Naive thymus-derived CD4-positive, alpha-beta T cell (primary cell): ENCODE data around the gene IMMP1L. TPM values are rescaled to one million over a fixed set of nuclear protein-coding genes. Genes with fewer than 3 reads are reported as not detected.
A peak's percentile ranks its signal among the peaks of the same experiment; 100 is the strongest.

Experiments
- ATAC-seq: fragments of 150-1000 bp; cut with Tn5 transposase; 2 replicates; pipeline ENCODE4 v1.10.0; 2021; ENCODE audit warnings: mild to moderate bottlenecking, moderate library complexity
- CTCF ChIA-PET: fragments of 350-600 bp; sonication (Branson Sonifier 250); formaldehyde crosslinking; loops from one replicate; lab custom pipeline; 2021; ENCODE audit warnings: antibody characterized with exemption; lab: Charles Lee
- POLR2A ChIA-PET: fragments of 350-600 bp; sonication (Branson Sonifier 250); formaldehyde crosslinking; loops from one replicate; lab custom pipeline; 2021; ENCODE audit warnings: antibody characterized with exemption, inconsistent platforms; lab: Charles Lee
- DNase-seq, 9 donors: peaks; one replicate each; pipeline versions ENCODE4 v3.0.0 to v3.0.0-alpha.2; 2020 to 2022; ENCODE audit warnings: mixed read lengths in 1 of 9
- H3K27ac ChIP-seq: one replicate; pipeline ENCODE4 v1.7.0; 2013; ENCODE audit warnings: mild to moderate bottlenecking, low read depth, low read length, moderate library complexity
- H3K27me3 ChIP-seq, 2 donors: one replicate each; pipeline ENCODE4 v1.7.0; 2013; ENCODE audit warnings: low read length in 2 of 2, mild to moderate bottlenecking in 2 of 2, moderate library complexity in 2 of 2; ENCODE audit not compliant: control insufficient read depth in 2 of 2, insufficient read depth in 2 of 2
- H3K36me3 ChIP-seq, 3 experiments: 1 replicate in 2 of 3; 2 replicates in 1 of 3; pipeline ENCODE4 v1.7.0; 2013; ENCODE audit warnings: low read length in 3 of 3, mild to moderate bottlenecking in 3 of 3, moderate library complexity in 1 of 3; ENCODE audit not compliant: insufficient read depth in 3 of 3, control insufficient read depth in 2 of 3
- H3K4me1 ChIP-seq, 2 donors: one replicate each; pipeline ENCODE4 v1.7.0; 2013; ENCODE audit warnings: low read length in 2 of 2, mild to moderate bottlenecking in 2 of 2, moderate library complexity in 1 of 2; ENCODE audit not compliant: control insufficient read depth in 2 of 2, insufficient read depth in 2 of 2
- H3K4me3 ChIP-seq: 2 replicates; pipeline ENCODE4 v1.7.0; 2013; ENCODE audit warnings: mild to moderate bottlenecking, low read length
- H3K9me3 ChIP-seq, 3 experiments: 1 replicate in 2 of 3; 2 replicates in 1 of 3; pipeline ENCODE4 v1.7.0; 2013; ENCODE audit warnings: low read length in 3 of 3; ENCODE audit not compliant: control insufficient read depth in 2 of 3
- H3K27ac Mint-ChIP-seq, 9 donors: one replicate each; pipeline ENCODE4 v1.8.0; 2020 to 2022; ENCODE audit warnings: mixed read lengths in 9 of 9, mild to moderate bottlenecking in 8 of 9, moderate library complexity in 5 of 9, inconsistent platforms in 2 of 9
- H3K27me3 Mint-ChIP-seq, 5 donors: one replicate each; pipeline ENCODE4 v1.8.0; 2021 to 2022; ENCODE audit warnings: mixed read lengths in 5 of 5, mild to moderate bottlenecking in 1 of 5
- H3K36me3 Mint-ChIP-seq, 5 donors: one replicate each; pipeline ENCODE4 v1.8.0; 2020 to 2022; ENCODE audit warnings: mixed read lengths in 5 of 5, mild to moderate bottlenecking in 3 of 5, inconsistent platforms in 1 of 5
- H3K4me1 Mint-ChIP-seq, 7 donors: one replicate each; pipeline ENCODE4 v1.8.0; 2020 to 2022; ENCODE audit warnings: mixed read lengths in 7 of 7, mild to moderate bottlenecking in 3 of 7, inconsistent platforms in 1 of 7
- H3K4me3 Mint-ChIP-seq, 10 donors: one replicate each; pipeline ENCODE4 v1.8.0; 2020 to 2022; ENCODE audit warnings: mild to moderate bottlenecking in 10 of 10, mixed read lengths in 10 of 10, moderate library complexity in 6 of 10, inconsistent platforms in 2 of 10
- H3K9me3 Mint-ChIP-seq, 11 donors: one replicate each; pipeline ENCODE4 v1.8.0; 2020 to 2022; ENCODE audit warnings: mixed read lengths in 11 of 11, mild to moderate bottlenecking in 4 of 11, inconsistent platforms in 1 of 11, moderate library complexity in 1 of 11
- intact Hi-C, 2 donors: fragments of 100-400 bp; cut with micrococcal nuclease; formaldehyde crosslinking; loops; one replicate each; pipeline ENCODE4 v1.15.1; 2023
- polyA plus RNA-seq, 2 donors: library from polyadenylated mRNA; unstranded; fragments of 300-500 nt; fragmentation: Illumina TruSeq; gene quantifications; one replicate each; pipeline ENCODE4 v1.2.3, GENCODE V29; 2021
- total RNA-seq, 6 experiments: library from RNA in 5 of 6; stranded (reverse) in 5 of 6; gene quantifications; 1 replicate in 5 of 6; 2 replicates in 1 of 6; pipeline ENCODE4 v1.2.3 and lab custom pipeline; 2021 to 2026

Gene IMMP1L
- total and polyA plus RNA-seq, 7 experiments from 2014 or later: 9.4 to 52.4 (median 18.8) TPM

- intact Hi-C loops: loop anchor here (1.0 to 10.0 kb wide), 9 partner anchors 29 to 779 kb away; partner anchors contain the start of genes DCDC1 (in 1 of the 2), DNAJC24 (in 1 of the 2) and PAX6 (in 1 of the 2)
- ATAC-seq (peak; percentile 37), DNase-seq (peak in 5 of 9 donors; percentile 18 to 38 (median 35))
- peaks cover 0 to 7% (median 6%) of the 10 kb centered on the region in 7 donors for H3K4me1 Mint-ChIP-seq
- Histone ChIP-seq H3K36me3 (no peaks in the 10 kb centered on the region), H3K9me3 (no peaks in the 10 kb centered on the region), H3K27ac (no peak overlapping the region), H3K4me3 (no peak overlapping the region), H3K4me1 (no peaks in the 10 kb centered on the region), H3K27me3 (no peaks in the 10 kb centered on the region)
- H3K9me3 Mint-ChIP-seq: peaks cover 0 to 7% (median 2%) of the 10 kb centered on the region in 11 donors
- ChIA-PET CTCF (interaction anchor here (0.5 to 1.6 kb wide), 3 partner anchors 55 to 561 kb away, joined by 3 to 4 read pairs (median 3); no protein-coding TSS in a partner anchor), POLR2A (no interaction called here)
- H3K4me3 Mint-ChIP-seq: no peak overlapping the region
- H3K36me3 Mint-ChIP-seq: peaks cover 0 to 29% (median 15%) of the 10 kb centered on the region in 5 donors
- no peak overlapping the region for H3K27ac Mint-ChIP-seq
- H3K27me3 Mint-ChIP-seq: no peaks in the 10 kb centered on the region
Measured at GRCh38 chr11:31397239-31397834, 112.1 kb downstream of the IMMP1L start.

GRCh38 chr11:31387379-31387778 is 122.0 kb downstream of the IMMP1L start:
- ChIA-PET CTCF (no interaction called here), POLR2A (no interaction called here)
- no peak overlapping the region for H3K27ac Mint-ChIP-seq
- H3K36me3 Mint-ChIP-seq: peaks cover 5 to 48% (median 33%) of the 10 kb centered on the region in 5 donors
- peaks cover 0 to 10% (median 5%) of the 10 kb centered on the region in 11 donors for H3K9me3 Mint-ChIP-seq
- Histone ChIP-seq H3K27me3 (no peaks in the 10 kb centered on the region), H3K27ac (no peak overlapping the region), H3K9me3 (no peaks in the 10 kb centered on the region), H3K36me3 (no peaks in the 10 kb centered on the region), H3K4me3 (no peak overlapping the region), H3K4me1 (no peaks in the 10 kb centered on the region)
- DNase-seq (no peak), ATAC-seq (no peak)
- peaks cover 0 to 27% (median 16%) of the 10 kb centered on the region in 7 donors for H3K4me1 Mint-ChIP-seq
- H3K27me3 Mint-ChIP-seq: no peaks in the 10 kb centered on the region
- intact Hi-C loops: no loop called here
- H3K4me3 Mint-ChIP-seq: no peak overlapping the region

GRCh38 chr11:31383116-31383515 is 126.3 kb downstream of the IMMP1L start:
- POLR2A ChIA-PET: no interaction called here
- Mint-ChIP-seq H3K27me3 (no peaks in the 10 kb centered on the region), H3K4me3 (no peak overlapping the region), H3K27ac (no peak overlapping the region), H3K9me3 (peaks cover 0 to 4% (median 0%) of the 10 kb centered on the region in 11 donors), H3K36me3 (peaks cover 5 to 51% (median 13%) of the 10 kb centered on the region in 5 donors), H3K4me1 (peaks cover 0 to 24% (median 14%) of the 10 kb centered on the region in 7 donors)
- intact Hi-C loops: no loop called here
- H3K4me3 ChIP-seq: no peak overlapping the region
- DNase-seq (no peak), ATAC-seq (no peak)
- H3K36me3 ChIP-seq: no peaks in the 10 kb centered on the region
- H3K27ac ChIP-seq: no peak overlapping the region
- no peaks in the 10 kb centered on the region for H3K9me3 ChIP-seq
- H3K4me1 ChIP-seq: no peaks in the 10 kb centered on the region
- CTCF ChIA-PET: no interaction called here
- H3K27me3 ChIP-seq: no peaks in the 10 kb centered on the region

Other genes with a start within 250 kb of the IMMP1L start
- gene DCDC1, start 139.9 kb downstream of the IMMP1L start, total RNA-seq: under 1 TPM in 4 of 5 experiments, not detected in 1; 0.13 to 0.81 (median 0.26) TPM
- gene DCDC1, start 139.9 kb downstream of the IMMP1L start, polyA plus RNA-seq: not detected
- gene DNAJC24, start 139.8 kb downstream of the IMMP1L start, total RNA-seq: 10 to 100 TPM; 12.2 to 26.3 (median 18.6) TPM
- 10 to 100 TPM in 1 of 2 donors, 1 to 10 TPM in 1; 9.8 to 14.6 TPM for gene DNAJC24, start 139.8 kb downstream of the IMMP1L start, polyA plus RNA-seq
- gene ELP4, start 145 bp upstream of the IMMP1L start, total RNA-seq: 10 to 100 TPM; 16.8 to 23.2 (median 21.2) TPM
- 10 to 100 TPM; 20.0 to 23.5 TPM for gene ELP4, start 145 bp upstream of the IMMP1L start, polyA plus RNA-seq